ENCODE measurements around the gene ROGDI. TPM values are rescaled to one million over a fixed set of nuclear protein-coding genes. Genes with fewer than 3 reads are reported as not detected.

ROGDI gene
- total RNA-seq, 6 experiments from 2014 or later: 16.8 to 20.1 (median 18.5) TPM

GRCh38 chr16:4753227-4753626 lies 49.2 kb downstream of the ROGDI start:
- no peak overlapping the region for H3K4me3 Mint-ChIP-seq
- H3K9me3 Mint-ChIP-seq: peaks cover 5% of the 10 kb centered on the region; the same call in 1 of the 2 replicates
- no peak for DNase-seq
- H3K27ac Mint-ChIP-seq: no peak overlapping the region
- no peaks in the 10 kb centered on the region for H3K4me1 Mint-ChIP-seq (ENCODE audit: low read depth)
- peaks cover 18% of the 10 kb centered on the region for H3K36me3 Mint-ChIP-seq (ENCODE audit: low read depth)
- TF ChIP-seq CTCF (IDR thresholded peaks at IDR 0.05): no peak
- H3K27me3 Mint-ChIP-seq (ENCODE audit: insufficient read depth): no peaks in the 10 kb centered on the region; the same call in none of the 2 replicates

- Mint-ChIP-seq H3K4me3 (no peak overlapping the region), H3K27ac (no peak overlapping the region), H3K4me1 (ENCODE audit: low read depth) (no peaks in the 10 kb centered on the region), H3K27me3 (ENCODE audit: insufficient read depth) (no peaks in the 10 kb centered on the region; the same call in none of the 2 replicates), H3K9me3 (peaks cover 5% of the 10 kb centered on the region; the same call in 1 of the 2 replicates), H3K36me3 (ENCODE audit: low read depth) (peaks cover 18% of the 10 kb centered on the region)
- no peak for TF ChIP-seq CTCF (IDR thresholded peaks at IDR 0.05)
- DNase-seq: no peak
Measured at GRCh38 chr16:4752351-4753100, 49.9 kb downstream of the ROGDI start.

DNA sequence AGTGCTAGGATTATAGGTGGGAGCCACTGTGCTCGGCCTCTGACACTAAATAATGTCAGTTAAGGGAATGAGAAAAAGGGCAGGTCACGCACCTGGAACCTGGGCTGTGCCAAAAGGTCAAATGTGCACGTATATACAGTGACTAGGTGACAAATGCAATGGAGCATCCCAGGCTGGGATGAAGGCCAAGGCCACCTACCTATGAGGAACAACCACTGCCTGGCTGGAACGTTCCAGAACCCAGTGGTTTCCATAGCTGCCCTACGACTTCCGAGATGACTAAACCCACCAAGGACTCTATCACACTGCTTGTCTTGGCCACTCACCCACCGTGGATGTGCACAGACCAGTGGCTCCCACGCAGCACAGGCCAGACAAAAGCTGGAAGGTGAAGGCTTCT lies 51.5 kb downstream of the ROGDI start:
- H3K27me3 Mint-ChIP-seq (ENCODE audit: insufficient read depth): no peaks in the 10 kb centered on the region; the same call in none of the 2 replicates
- H3K36me3 Mint-ChIP-seq (ENCODE audit: low read depth): peaks cover 9% of the 10 kb centered on the region
- DNase-seq: no peak
- H3K27ac Mint-ChIP-seq: no peak overlapping the region
- H3K9me3 Mint-ChIP-seq: peaks cover 5% of the 10 kb centered on the region; the same call in 1 of the 2 replicates
- H3K4me3 Mint-ChIP-seq: no peak overlapping the region
- H3K4me1 Mint-ChIP-seq (ENCODE audit: low read depth): no peaks in the 10 kb centered on the region
- TF ChIP-seq CTCF (IDR thresholded peaks at IDR 0.05): no peak

- no peak overlapping the region for H3K27ac Mint-ChIP-seq
- no peaks in the 10 kb centered on the region for H3K36me3 Mint-ChIP-seq (ENCODE audit: low read depth)
- DNase-seq: no peak
- H3K27me3 Mint-ChIP-seq (ENCODE audit: insufficient read depth): no peaks in the 10 kb centered on the region
- no peaks in the 10 kb centered on the region for H3K4me1 Mint-ChIP-seq (ENCODE audit: low read depth)
- no peak for TF ChIP-seq CTCF (IDR thresholded peaks at IDR 0.05)
- no peaks in the 10 kb centered on the region for H3K9me3 Mint-ChIP-seq
- no peak overlapping the region for H3K4me3 Mint-ChIP-seq
Measured at GRCh38 chr16:4749700-4750257, 52.7 kb downstream of the ROGDI start.

DNA sequence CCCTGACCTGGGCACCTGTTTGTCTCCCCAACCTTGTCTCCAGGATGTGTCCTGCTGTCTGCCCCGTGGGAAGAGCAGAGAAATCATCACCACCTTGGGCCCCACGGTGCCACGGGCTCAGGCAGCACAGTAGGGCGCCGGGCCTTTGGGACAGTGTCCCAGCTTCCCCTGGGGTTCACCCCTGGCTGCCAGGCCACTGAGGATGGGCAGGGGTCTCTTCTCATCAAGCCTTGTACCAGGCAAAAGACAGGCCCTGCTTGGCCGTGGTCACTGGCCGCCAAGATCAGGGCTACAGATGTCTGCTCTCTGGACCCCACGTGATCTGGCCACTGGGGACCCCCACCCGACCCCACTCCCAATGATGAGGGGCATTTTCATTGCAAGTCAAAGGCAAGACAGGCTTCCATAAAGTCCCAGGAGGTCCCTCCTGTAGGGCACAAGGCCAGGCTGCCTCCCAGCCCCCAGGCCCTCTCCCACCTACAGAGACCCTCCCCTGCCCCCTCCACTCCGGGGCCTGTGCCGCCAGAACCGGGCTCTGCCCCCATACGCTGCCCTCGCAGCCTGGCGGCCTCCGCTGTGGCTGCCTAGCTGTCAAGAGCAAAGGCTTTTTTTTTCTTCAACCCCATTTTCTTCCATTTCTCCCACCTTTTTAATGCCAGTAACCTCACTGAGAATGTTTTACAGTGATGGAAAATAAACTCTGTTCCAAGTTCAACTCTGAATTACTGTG lies 53.6 kb downstream of the ROGDI start:
- Mint-ChIP-seq H3K27ac (no peak overlapping the region), H3K9me3 (no peaks in the 10 kb centered on the region), H3K4me1 (ENCODE audit: low read depth) (peaks cover under 1% of the 10 kb centered on the region), H3K36me3 (ENCODE audit: low read depth) (no peaks in the 10 kb centered on the region), H3K27me3 (ENCODE audit: insufficient read depth) (no peaks in the 10 kb centered on the region), H3K4me3 (no peak overlapping the region)
- no peak for TF ChIP-seq CTCF (IDR thresholded peaks at IDR 0.05)
- no peak for DNase-seq
